ENCODE data around the gene OGFOD2. TPM values are rescaled to one million over a fixed set of nuclear protein-coding genes. Genes with fewer than 3 reads are reported as not detected.

Gene OGFOD2
- total RNA-seq, 1 donor from 2014 or later = 15.0 TPM

GRCh38 chr12:122994781-122995502, 19.9 kb downstream of the OGFOD2 start:
- Histone ChIP-seq H3K4me3 (ENCODE audit: low read depth, low read length) (no peak overlapping the region), H3K27me3 (ENCODE audit: control insufficient read depth, insufficient read depth, low read length) (no peaks in the 10 kb centered on the region), H3K36me3 (ENCODE audit: control insufficient read depth, insufficient read depth, low read length) (peaks cover 2% of the 10 kb centered on the region)
- TF ChIP-seq CTCF (IDR thresholded peaks at IDR 0.05; ENCODE audit: insufficient read depth, low read length, severe bottlenecking) = no peak
- DNase-seq (ENCODE audit: low read depth) = no peak
- FAIRE-seq = no peak

GRCh38 chr12:122995503-122996187, 20.6 kb downstream of the OGFOD2 start:
- Histone ChIP-seq H3K36me3 (ENCODE audit: control insufficient read depth, insufficient read depth, low read length) (peaks cover 2% of the 10 kb centered on the region), H3K4me3 (ENCODE audit: low read depth, low read length) (no peak overlapping the region), H3K27me3 (ENCODE audit: control insufficient read depth, insufficient read depth, low read length) (no peaks in the 10 kb centered on the region)
- DNase-seq (ENCODE audit: low read depth) = no peak
- TF ChIP-seq CTCF (IDR thresholded peaks at IDR 0.05; ENCODE audit: insufficient read depth, low read length, severe bottlenecking) = no peak
- no peak for FAIRE-seq

- peaks cover 2% of the 10 kb centered on the region for H3K36me3 ChIP-seq (ENCODE audit: control insufficient read depth, insufficient read depth, low read length)
- no peak for FAIRE-seq
Observed at GRCh38 chr12:122996188-122996601, 21.2 kb downstream of the OGFOD2 start.

GRCh38 chr12:122996621-122997342, 21.7 kb downstream of the OGFOD2 start:
- no peak for DNase-seq (ENCODE audit: low read depth)
- no peak overlapping the region for H3K4me3 ChIP-seq (ENCODE audit: low read depth, low read length)
- FAIRE-seq = no peak
- H3K27me3 ChIP-seq (ENCODE audit: control insufficient read depth, insufficient read depth, low read length) = no peaks in the 10 kb centered on the region
- no peak for TF ChIP-seq CTCF (IDR thresholded peaks at IDR 0.05; ENCODE audit: insufficient read depth, low read length, severe bottlenecking)
- H3K36me3 ChIP-seq (ENCODE audit: control insufficient read depth, insufficient read depth, low read length) = peaks cover 2% of the 10 kb centered on the region

More at GRCh38 chr12:122996188-122996601, 21.2 kb downstream of the OGFOD2 start:
- no peak overlapping the region for H3K4me3 ChIP-seq (ENCODE audit: low read depth, low read length)
- H3K27me3 ChIP-seq (ENCODE audit: control insufficient read depth, insufficient read depth, low read length) = no peaks in the 10 kb centered on the region
- no peak for TF ChIP-seq CTCF (IDR thresholded peaks at IDR 0.05; ENCODE audit: insufficient read depth, low read length, severe bottlenecking)
- DNase-seq (ENCODE audit: low read depth) = no peak

GRCh38 chr12:122997343-122998250, 22.6 kb downstream of the OGFOD2 start:
- no peak overlapping the region for H3K4me3 ChIP-seq (ENCODE audit: low read depth, low read length)
- no peak for TF ChIP-seq CTCF (IDR thresholded peaks at IDR 0.05; ENCODE audit: insufficient read depth, low read length, severe bottlenecking)
- DNase-seq (ENCODE audit: low read depth) = no peak
- H3K27me3 ChIP-seq (ENCODE audit: control insufficient read depth, insufficient read depth, low read length) = no peaks in the 10 kb centered on the region
- no peak for FAIRE-seq
- H3K36me3 ChIP-seq (ENCODE audit: control insufficient read depth, insufficient read depth, low read length) = peaks cover 2% of the 10 kb centered on the region

All from bronchial epithelial cell (primary cell).